ENCODE results near the gene KLK2. TPM values are rescaled to one million over a fixed set of nuclear protein-coding genes. Genes with fewer than 3 reads are reported as not detected.

The KLK2 gene
- total and polyA plus RNA-seq, 2 of the 13 experiments (the other 11 are each of a cell fraction or from before 2014, with no cell fraction given): 0.11 TPM; not detected in 1

GRCh38 chr19:50909240-50910070 lies 36.2 kb downstream of the KLK2 start (continued):
- TF ChIP-seq ZNF484 (CRISPR knock-in tag; IDR thresholded peaks at IDR 0.05; ENCODE audit: borderline replicate concordance, low read depth): no peak
- no peak for TF ChIP-seq ZNF790 (CRISPR knock-in tag; IDR thresholded peaks at IDR 0.05; ENCODE audit: borderline replicate concordance)
- TF ChIP-seq ZNF275 (CRISPR knock-in tag; IDR thresholded peaks at IDR 0.05; ENCODE audit: borderline replicate concordance): no peak
- no peak for TF ChIP-seq REPIN1 (CRISPR knock-in tag; IDR thresholded peaks at IDR 0.05; ENCODE audit: borderline replicate concordance, low read depth)
- no peak for TF ChIP-seq GZF1 (CRISPR knock-in tag; IDR thresholded peaks at IDR 0.05)
- no peak for TF ChIP-seq SSRP1 (CRISPR knock-in tag; IDR thresholded peaks at IDR 0.05)
- no peak for TF ChIP-seq HMGXB3 (CRISPR knock-in tag; IDR thresholded peaks at IDR 0.05; ENCODE audit: borderline replicate concordance)
- TF ChIP-seq PAXIP1 (CRISPR knock-in tag; conservative IDR thresholded peaks at IDR 0.05): no peak
- no peak for TF ChIP-seq ZNF430 (CRISPR knock-in tag; IDR thresholded peaks at IDR 0.05)
- TF ChIP-seq THAP9 (CRISPR knock-in tag; IDR thresholded peaks at IDR 0.05; ENCODE audit: borderline replicate concordance): no peak

Data from HepG2 (cell line).